K562 (cell line): ENCODE data around the gene KLF1. TPM values are rescaled to one million over a fixed set of nuclear protein-coding genes. Genes with fewer than 3 reads are reported as not detected.

Source experiments
- BCOR ChIP-seq: fragments of 450-650 bp; IDR thresholded peaks from 2 replicates; pipeline ENCODE4 v1.6.1; 2016
- CCNT2 ChIP-seq: IDR thresholded peaks from 2 replicates; pipeline ENCODE4 v1.6.1; 2011; ENCODE audit warnings: borderline replicate concordance, low read depth, mild to moderate bottlenecking, moderate library complexity, mixed read lengths, low read length; ENCODE audit not compliant: insufficient read length; ENCODE audit errors: extremely low read depth
- KLF13 ChIP-seq: fragments of 450-650 bp; IDR thresholded peaks from 2 replicates; pipeline ENCODE4 v1.6.1; 2016; ENCODE audit warnings: missing genetic modification characterization, low read depth, mild to moderate bottlenecking, missing compliant biosample characterization, moderate library complexity, borderline replicate concordance
- MTA3 ChIP-seq: fragments of 450-650 bp; formaldehyde crosslinking; IDR thresholded peaks from 2 replicates; pipeline ENCODE4 v1.6.1; 2017; ENCODE audit warnings: mild to moderate bottlenecking, borderline replicate concordance
- NEUROD1 ChIP-seq: fragments of 150-350 bp; IDR thresholded peaks from 2 replicates; pipeline ENCODE4 v1.6.1; 2014; ENCODE audit warnings: borderline replicate concordance, low read length, low read depth; ENCODE audit not compliant: partially characterized antibody
- NR0B1 ChIP-seq: fragments of 450-650 bp; IDR thresholded peaks from one replicate; pipeline ENCODE4 v1.6.1; 2018; ENCODE audit warnings: mild to moderate bottlenecking, moderate library complexity; ENCODE audit not compliant: partially characterized antibody
- PHF21A ChIP-seq: fragments of 450-650 bp; IDR thresholded peaks from 2 replicates; pipeline ENCODE4 v1.6.1; 2017; ENCODE audit warnings: low read depth, borderline replicate concordance
- POLR2AphosphoS2 ChIP-seq: IDR thresholded peaks from 2 replicates; pipeline ENCODE4 v1.6.1; 2012; ENCODE audit warnings: low read length, improper control_type of control experiment
- RFX1 ChIP-seq: fragments of 450-650 bp; IDR thresholded peaks from 2 replicates; pipeline ENCODE4 v1.6.1; 2016; ENCODE audit warnings: mild to moderate bottlenecking, moderate library complexity
- SMAD4 ChIP-seq: fragments of 250-450 bp; sonication (Bioruptor Pico); conservative IDR thresholded peaks from 2 replicates; pipeline ENCODE4 v1.8.0; 2021; ENCODE audit warnings: inconsistent platforms, mild to moderate bottlenecking, moderate library complexity
- TAF7 ChIP-seq: fragments of 450-650 bp; IDR thresholded peaks from 2 replicates; pipeline ENCODE4 v1.6.1; 2016; ENCODE audit warnings: missing genetic modification characterization, missing compliant biosample characterization
- ZNF609 ChIP-seq: sonication (generic); formaldehyde crosslinking; IDR thresholded peaks from 2 replicates; pipeline ENCODE4 v1.8.1; 2023; ENCODE audit warnings: missing genetic modification reagents, mild to moderate bottlenecking, borderline replicate concordance
- ZNF644 ChIP-seq: fragments of 200-800 bp; sonication (Bioruptor generic); IDR thresholded peaks from 2 replicates; pipeline ENCODE4 v1.6.1; 2016; ENCODE audit warnings: low read depth, missing genetic modification characterization, missing compliant biosample characterization
- polyA plus RNA-seq, 8 experiments: library from polyadenylated mRNA; depleted of rRNA in 4 of 8; stranded (reverse) in 5 of 8; unstranded in 3 of 8; fragments of >200 nt; fragmentation: Nextera tagmentation in 2 of 8; fragmentation: Illumina TruSeq in 1 of 8; extraction: Ambion mirVana in 2 of 8; extraction: Trizol in 1 of 8; gene quantifications; 2 replicates each; pipeline versions ENCODE4 v1.2.1 to v1.2.3, GENCODE V29; 2011 to 2014; ENCODE audit warnings: inconsistent platforms in 1 of 8, missing spikeins in 1 of 8
- total RNA-seq, 7 experiments: library from RNA; depleted of rRNA in 6 of 7; stranded (reverse); fragments of >200 nt in 6 of 7; fragmentation: Illumina TruSeq in 2 of 7; extraction: Trizol in 2 of 7; gene quantifications; 2 replicates each; pipeline versions ENCODE4 v1.2.1 to v1.2.3, GENCODE V29; 2011 to 2021; ENCODE audit warnings: low replicate concordance in 1 of 7

Gene KLF1
- total and polyA plus RNA-seq, 9 of the 15 experiments (the other 6 are each of a cell fraction or from before 2014, with no cell fraction given): 8.4 to 163 (median 47.3) TPM

GRCh38 chr19:12884926-12885748, 1.9 kb downstream of the KLF1 start (continued):
- TF ChIP-seq RFX1: no peak
- TF ChIP-seq CCNT2: peak; percentile 57
- no peak for TF ChIP-seq NEUROD1
- TF ChIP-seq KLF13 (tag): peak; percentile 89; the same call in 1 of the 2 replicates
- peak; percentile 73 for TF ChIP-seq BCOR
- TF ChIP-seq POLR2AphosphoS2: peak; percentile 79; the same call in 1 of the 2 replicates
- TF ChIP-seq TAF7 (tag): no peak
- TF ChIP-seq NR0B1: no peak
- TF ChIP-seq ZNF644 (tag): no peak
- peak; percentile 94 for TF ChIP-seq MTA3
- TF ChIP-seq ZNF609 (CRISPR knock-in tag): no peak
- TF ChIP-seq SMAD4: peak; percentile 49
- no peak; the same call in none of the 2 replicates for TF ChIP-seq PHF21A
